SU-DHL-6 (cell line): ENCODE data around the gene ITPR1.

Experiments
- CTCF ChIP-seq: fragments of 200-600 bp; sonication (generic); IDR thresholded peaks from one replicate; pipeline ENCODE4 v1.5.1; 2017; ENCODE audit warnings: antibody characterized with exemption, mild to moderate bottlenecking, low read length, moderate library complexity; ENCODE audit not compliant: insufficient read depth, poor library complexity, severe bottlenecking
- EZH2phosphoT487 ChIP-seq: fragments of 200-600 bp; sonication (generic), shearing (Covaris generic); conservative IDR thresholded peaks from 2 replicates; pipeline ENCODE4 v1.6.1; 2018; ENCODE audit warnings: mild to moderate bottlenecking, antibody characterized with exemption, low read length, moderate library complexity, mixed read lengths

GRCh38 chr3:4856986-4857385 is 363.8 kb downstream of the ITPR1 start:
- TF ChIP-seq CTCF (no peak), EZH2phosphoT487 (no peak)
